HFF-Myc (cell line): ENCODE results near the gene CDKN2A.

Experiments
- DNase-seq: peaks from one replicate; pipeline ENCODE4 v3.0.0-alpha.2; 2011; ENCODE audit warnings: low read depth; ENCODE audit errors: extremely low read depth
- H3K4me3 ChIP-seq: replicated peaks from 2 replicates; pipeline ENCODE4 v1.5.1; 2011; ENCODE audit warnings: low read depth, mild to moderate bottlenecking, control low read depth, low read length
- CTCF ChIP-seq: IDR thresholded peaks from 2 replicates; pipeline ENCODE4 v1.5.1; 2012; ENCODE audit warnings: mild to moderate bottlenecking, low read depth, low read length, control low read depth; ENCODE audit errors: missing control alignments

The CDKN2A gene

DNA sequence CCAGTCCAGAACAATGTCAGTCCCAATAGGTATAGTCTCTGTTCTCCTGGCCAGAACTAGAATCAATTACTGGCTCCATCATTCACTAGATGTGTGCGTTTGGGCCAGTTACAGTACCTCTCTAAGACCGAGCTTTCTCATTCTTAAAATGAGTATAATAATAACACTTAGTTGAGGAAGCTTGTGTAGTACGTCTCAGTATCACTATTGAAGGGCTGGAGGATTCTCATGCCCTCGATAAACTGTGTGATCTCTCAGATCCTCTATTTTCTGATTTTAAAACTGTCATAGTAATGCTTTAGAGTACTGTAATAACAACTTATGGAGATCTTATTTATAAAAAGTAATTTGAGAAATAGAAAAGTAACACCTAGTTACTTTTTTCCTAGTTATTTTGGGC lies 50.7 kb downstream of the CDKN2A start:
- DNase-seq: no peak
- TF ChIP-seq CTCF: no peak
- H3K4me3 ChIP-seq: no peak overlapping the region

- TF ChIP-seq CTCF: no peak
- no peak overlapping the region for H3K4me3 ChIP-seq
- DNase-seq: no peak
Measured at GRCh38 chr9:21941337-21941995, 52.7 kb downstream of the CDKN2A start.

GRCh38 chr9:21936161-21936560 lies 58.0 kb downstream of the CDKN2A start:
- DNase-seq: no peak
- no peak for TF ChIP-seq CTCF
- no peak overlapping the region for H3K4me3 ChIP-seq

DNA sequence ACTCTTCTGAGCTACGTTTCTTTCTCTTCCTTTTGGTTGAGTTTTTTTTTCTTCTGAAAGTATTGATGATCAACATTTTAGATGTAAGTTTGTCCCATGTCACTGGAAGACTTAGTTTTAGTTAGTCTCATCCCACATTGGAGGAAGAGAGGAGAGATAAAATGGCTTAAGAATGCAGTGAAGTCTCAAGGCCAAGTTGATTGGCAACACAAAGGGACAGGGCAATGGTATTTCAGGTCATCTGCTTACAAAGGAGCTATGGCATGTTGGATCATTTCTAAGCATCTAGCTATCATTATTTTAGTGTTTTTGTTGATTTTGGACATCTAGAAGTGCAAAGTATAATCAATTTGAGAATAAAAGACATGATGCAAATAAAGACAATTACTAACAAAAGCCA lies 58.6 kb downstream of the CDKN2A start:
- TF ChIP-seq CTCF: no peak
- no peak for DNase-seq

DNA sequence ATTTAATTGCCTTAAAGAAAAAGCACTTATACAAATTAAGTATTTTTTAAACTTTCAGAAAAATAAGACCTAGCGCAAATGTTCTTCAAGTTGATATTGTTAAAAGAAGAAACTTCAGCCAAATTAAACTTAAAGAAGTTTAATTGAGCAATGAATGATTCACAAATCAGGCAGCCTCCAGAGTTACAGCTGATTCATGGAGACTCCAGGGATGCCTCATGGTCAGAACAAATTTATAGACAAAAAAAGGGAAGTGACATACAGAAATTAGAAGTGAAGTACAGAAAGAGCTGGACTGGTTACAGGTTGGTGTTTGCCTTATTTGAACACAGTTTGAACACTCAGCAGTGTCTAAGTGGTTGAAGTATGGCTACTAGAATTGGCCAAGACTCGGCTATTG lies 60.3 kb downstream of the CDKN2A start:
- no peak for TF ChIP-seq CTCF
- DNase-seq: no peak
- no peak overlapping the region for H3K4me3 ChIP-seq

More for the DNA sequence above, 58.6 kb downstream of the CDKN2A start:
- no peak overlapping the region for H3K4me3 ChIP-seq

DNA sequence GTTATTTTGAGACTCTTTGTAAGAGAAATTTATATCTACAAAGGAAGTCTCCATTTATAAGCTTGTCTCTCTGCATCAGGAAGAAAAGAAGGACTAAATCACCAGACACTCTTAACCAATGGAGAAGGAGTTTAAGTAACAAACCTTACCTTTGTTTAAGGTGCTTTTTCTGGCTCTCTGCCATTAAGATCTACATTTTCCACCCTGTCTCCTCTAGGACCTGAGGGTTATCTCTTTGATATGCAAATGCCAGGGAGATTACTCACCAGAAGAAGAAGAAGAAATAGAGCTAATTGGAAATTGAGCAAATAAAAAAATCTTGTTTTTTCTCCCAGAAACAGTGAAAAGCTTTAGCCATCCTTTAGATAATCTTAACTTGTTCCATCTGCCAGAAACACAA lies 60.9 kb downstream of the CDKN2A start:
- DNase-seq: no peak
- no peak overlapping the region for H3K4me3 ChIP-seq
- no peak for TF ChIP-seq CTCF

DNA sequence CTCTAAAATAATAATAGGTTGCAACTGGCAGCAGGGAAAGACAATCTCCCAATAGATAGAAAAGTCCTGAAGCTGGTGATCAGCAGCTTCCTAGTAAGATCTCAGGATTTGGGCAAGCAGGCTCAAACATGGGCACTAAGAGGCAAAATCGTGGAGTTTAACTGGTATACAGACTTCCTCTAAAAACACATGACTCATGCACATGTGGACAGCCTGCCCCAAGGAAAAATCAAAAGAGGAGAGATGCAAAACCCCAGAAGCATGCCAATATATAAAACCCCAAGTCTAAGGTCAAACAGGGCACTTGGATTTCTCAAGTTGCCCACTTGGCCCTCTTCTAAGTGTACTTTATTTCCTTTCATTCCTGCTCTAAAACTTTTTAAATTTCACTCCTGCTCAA lies 62.8 kb downstream of the CDKN2A start:
- no peak overlapping the region for H3K4me3 ChIP-seq
- TF ChIP-seq CTCF: no peak
- DNase-seq: no peak
